Measurements from ENCODE around the gene ORC5.

DNA sequence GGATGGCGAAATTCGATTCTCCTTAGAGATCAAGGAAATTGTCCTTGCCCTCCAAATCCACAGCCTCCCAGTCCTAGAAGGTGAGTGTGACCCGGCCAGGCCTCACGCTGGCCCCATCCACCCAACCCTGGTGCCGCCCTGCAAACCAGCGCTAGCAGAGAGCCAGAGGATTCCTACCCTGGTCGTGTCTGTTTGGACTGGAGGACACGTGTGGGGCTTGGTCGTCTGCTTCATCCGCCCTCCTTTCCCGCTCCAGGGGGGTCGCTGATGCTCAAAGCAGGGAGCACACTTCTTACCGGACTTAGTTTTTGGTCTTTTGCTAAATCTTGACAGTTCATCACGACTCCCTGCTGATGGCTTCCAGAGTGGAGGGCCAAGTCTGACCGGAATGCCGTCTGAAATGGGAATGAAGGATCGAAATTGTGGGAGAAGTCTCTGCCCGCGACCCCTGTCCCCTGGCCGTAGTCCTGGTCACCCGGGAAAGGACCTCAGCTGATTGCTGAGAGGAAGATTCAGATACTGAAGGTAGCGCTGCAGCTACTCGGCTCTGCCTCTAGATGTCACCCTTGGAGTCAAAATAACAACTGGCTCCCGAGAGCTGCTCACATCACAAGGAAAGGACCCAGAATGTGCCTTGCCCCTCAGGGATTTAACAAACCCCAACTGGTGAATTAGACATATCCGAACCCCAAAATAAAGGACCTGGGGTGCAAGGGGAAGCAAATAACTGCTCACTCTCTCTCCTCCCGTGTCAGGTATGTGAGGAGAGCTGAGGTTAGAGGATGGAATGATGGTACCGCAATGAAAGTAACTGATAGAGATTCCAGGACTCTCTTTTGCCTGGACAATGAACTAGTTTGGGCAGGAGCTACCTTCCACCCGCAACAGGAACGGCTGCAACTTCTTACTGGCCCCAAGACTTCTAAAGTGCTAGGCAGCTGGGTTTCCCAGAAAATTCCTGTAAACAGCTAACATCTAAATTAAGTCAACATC is 23.5 kb upstream of the ORC5 start:
- TF ChIP-seq, protein P1, sequence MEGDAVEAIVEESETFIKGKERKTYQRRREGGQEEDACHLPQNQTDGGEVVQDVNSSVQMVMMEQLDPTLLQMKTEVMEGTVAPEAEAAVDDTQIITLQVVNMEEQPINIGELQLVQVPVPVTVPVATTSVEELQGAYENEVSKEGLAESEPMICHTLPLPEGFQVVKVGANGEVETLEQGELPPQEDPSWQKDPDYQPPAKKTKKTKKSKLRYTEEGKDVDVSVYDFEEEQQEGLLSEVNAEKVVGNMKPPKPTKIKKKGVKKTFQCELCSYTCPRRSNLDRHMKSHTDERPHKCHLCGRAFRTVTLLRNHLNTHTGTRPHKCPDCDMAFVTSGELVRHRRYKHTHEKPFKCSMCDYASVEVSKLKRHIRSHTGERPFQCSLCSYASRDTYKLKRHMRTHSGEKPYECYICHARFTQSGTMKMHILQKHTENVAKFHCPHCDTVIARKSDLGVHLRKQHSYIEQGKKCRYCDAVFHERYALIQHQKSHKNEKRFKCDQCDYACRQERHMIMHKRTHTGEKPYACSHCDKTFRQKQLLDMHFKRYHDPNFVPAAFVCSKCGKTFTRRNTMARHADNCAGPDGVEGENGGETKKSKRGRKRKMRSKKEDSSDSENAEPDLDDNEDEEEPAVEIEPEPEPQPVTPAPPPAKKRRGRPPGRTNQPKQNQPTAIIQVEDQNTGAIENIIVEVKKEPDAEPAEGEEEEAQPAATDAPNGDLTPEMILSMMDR (IDR thresholded peaks at IDR 0.05): peak; percentile 26 to 80
- TF ChIP-seq POLR2A (IDR thresholded peaks at IDR 0.05): no peak

Measured in suprapubic skin (tissue), 3 donors.